Measurements from ENCODE around the gene C7orf33.

The C7orf33 gene

GRCh38 chr7:148622887-148623585, 32.5 kb downstream of the C7orf33 start:
- TF ChIP-seq CTCF (IDR thresholded peaks at IDR 0.05) = no peak
- H3K9me3 ChIP-seq = no peaks in the 10 kb centered on the region
- H3K27me3 ChIP-seq = peaks cover 7% of the 10 kb centered on the region
- H3K4me1 ChIP-seq (ENCODE audit: control insufficient read depth in 1 of 2, insufficient read depth in 1 of 2, low read depth in 1 of 2, low read length in 1 of 2) = no peaks in the 10 kb centered on the region
- H3K4me3 ChIP-seq (ENCODE audit: low read depth in 1 of 2, low read length in 1 of 2) = no peak overlapping the region
- H3K36me3 ChIP-seq = no peaks in the 10 kb centered on the region
- H3K27ac ChIP-seq = no peak overlapping the region

DNA sequence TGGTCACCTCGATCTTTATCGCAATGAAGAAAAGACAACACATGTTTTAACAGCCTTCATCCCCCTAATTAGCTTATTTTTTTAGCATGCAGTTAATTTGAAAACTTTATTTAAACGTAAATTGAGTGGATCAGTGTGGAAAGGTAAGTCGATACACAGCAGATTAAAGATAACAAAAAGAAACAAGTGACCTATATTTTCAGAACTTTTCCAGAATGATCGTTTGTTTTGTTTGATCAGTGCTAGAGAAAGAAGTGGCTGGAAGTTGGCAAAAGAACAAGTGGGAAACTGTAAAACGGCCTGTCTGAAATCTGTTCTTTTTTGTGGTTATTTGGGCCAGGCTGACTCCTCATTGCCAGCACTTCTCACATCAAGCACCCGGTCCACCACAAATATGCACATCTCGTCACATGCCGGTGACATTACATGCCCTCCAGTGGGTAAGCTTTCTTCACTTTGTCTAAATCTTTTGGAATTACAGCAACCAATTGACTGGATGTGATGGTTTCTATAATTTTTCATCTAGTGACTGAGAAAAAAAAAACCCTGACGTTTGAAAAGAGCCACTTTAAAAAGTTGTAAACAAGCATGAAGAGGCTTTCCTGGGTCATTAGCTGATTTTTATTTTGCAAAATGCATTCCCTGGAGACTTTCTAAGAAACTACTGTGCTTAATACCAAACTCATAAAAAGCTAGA, 33.2 kb downstream of the C7orf33 start:
- Histone ChIP-seq H3K4me3 (ENCODE audit: low read depth in 1 of 2, low read length in 1 of 2) (no peak overlapping the region), H3K4me1 (ENCODE audit: control insufficient read depth in 1 of 2, insufficient read depth in 1 of 2, low read depth in 1 of 2, low read length in 1 of 2) (no peaks in the 10 kb centered on the region), H3K27me3 (peaks cover 7% of the 10 kb centered on the region), H3K27ac (no peak overlapping the region), H3K36me3 (no peaks in the 10 kb centered on the region), H3K9me3 (no peaks in the 10 kb centered on the region)
- no peak for TF ChIP-seq CTCF (IDR thresholded peaks at IDR 0.05)

DNA sequence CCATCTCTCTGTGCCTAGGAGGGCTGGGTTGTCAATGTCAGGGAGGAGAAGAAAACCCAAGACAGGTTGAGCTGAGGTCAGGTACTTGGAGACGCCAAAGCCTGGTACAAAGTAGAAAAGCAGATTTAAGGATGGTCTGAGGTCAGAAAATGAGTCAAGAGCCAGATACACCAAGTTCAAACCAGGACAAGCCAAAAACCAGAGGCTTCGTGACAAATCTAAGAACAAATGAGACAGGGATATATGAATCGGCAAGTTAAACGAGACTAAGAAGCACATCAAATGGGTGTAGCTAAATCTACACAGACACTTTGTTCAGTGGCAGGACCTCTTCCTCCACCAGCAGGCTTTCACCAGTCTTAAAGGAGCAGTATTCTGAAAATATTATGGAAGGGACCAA, 34.2 kb downstream of the C7orf33 start:
- H3K4me1 ChIP-seq (ENCODE audit: control insufficient read depth in 1 of 2, insufficient read depth in 1 of 2, low read depth in 1 of 2, low read length in 1 of 2) = no peaks in the 10 kb centered on the region
- TF ChIP-seq CTCF (IDR thresholded peaks at IDR 0.05) = no peak
- H3K27ac ChIP-seq = no peak overlapping the region
- H3K9me3 ChIP-seq = no peaks in the 10 kb centered on the region
- H3K27me3 ChIP-seq = peaks cover 7% of the 10 kb centered on the region
- H3K36me3 ChIP-seq = no peaks in the 10 kb centered on the region
- H3K4me3 ChIP-seq (ENCODE audit: low read depth in 1 of 2, low read length in 1 of 2) = no peak overlapping the region

GRCh38 chr7:148625342-148625741, 34.8 kb downstream of the C7orf33 start:
- H3K27me3 ChIP-seq = peaks cover 7% of the 10 kb centered on the region
- no peak overlapping the region for H3K27ac ChIP-seq
- no peak overlapping the region for H3K4me3 ChIP-seq (ENCODE audit: low read depth in 1 of 2, low read length in 1 of 2)
- H3K9me3 ChIP-seq = no peaks in the 10 kb centered on the region
- no peaks in the 10 kb centered on the region for H3K4me1 ChIP-seq (ENCODE audit: control insufficient read depth in 1 of 2, insufficient read depth in 1 of 2, low read depth in 1 of 2, low read length in 1 of 2)
- H3K36me3 ChIP-seq = no peaks in the 10 kb centered on the region
- TF ChIP-seq CTCF (IDR thresholded peaks at IDR 0.05) = no peak

DNA sequence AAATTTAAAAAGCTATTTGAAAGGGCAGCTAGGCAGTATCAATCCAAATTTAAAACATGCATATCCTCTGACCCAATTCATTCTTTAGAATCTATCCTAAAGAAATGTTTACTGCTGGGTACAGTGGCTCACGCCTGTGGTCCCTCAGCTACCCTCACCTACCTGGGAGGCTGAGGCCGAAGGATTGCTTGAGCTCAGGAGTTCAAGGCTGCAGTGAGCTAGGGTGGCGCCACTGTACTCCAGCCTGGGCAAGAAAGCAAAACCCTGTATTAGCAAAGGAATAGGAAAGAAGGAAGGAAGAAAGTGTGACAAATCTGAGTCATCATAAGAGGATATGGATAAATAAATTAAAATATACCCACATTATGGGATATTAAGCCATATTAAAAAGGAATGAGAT, 36.3 kb downstream of the C7orf33 start:
- Histone ChIP-seq H3K27me3 (peaks cover 7% of the 10 kb centered on the region), H3K4me1 (ENCODE audit: control insufficient read depth in 1 of 2, insufficient read depth in 1 of 2, low read depth in 1 of 2, low read length in 1 of 2) (no peaks in the 10 kb centered on the region), H3K9me3 (no peaks in the 10 kb centered on the region), H3K4me3 (ENCODE audit: low read depth in 1 of 2, low read length in 1 of 2) (no peak overlapping the region), H3K36me3 (no peaks in the 10 kb centered on the region), H3K27ac (no peak overlapping the region)
- TF ChIP-seq CTCF (IDR thresholded peaks at IDR 0.05) = no peak
